AG04449 (cell line): Measurements from ENCODE around the gene STX18.

Source experiments
- CTCF ChIA-PET: fragments of 350-600 bp; formaldehyde crosslinking; extraction: SDS; loops from one replicate; lab custom pipeline; 2021; ENCODE audit warnings: antibody characterized with exemption; lab: Yijun Ruan, JAX
- POLR2A ChIA-PET: fragments of 400-600, 350-600 bp; formaldehyde crosslinking; extraction: SDS; loops from one replicate; lab custom pipeline; 2020; ENCODE audit warnings: antibody characterized with exemption, inconsistent platforms; lab: Yijun Ruan, JAX
- DNase-seq: peaks from one replicate; pipeline ENCODE4 v3.0.0-alpha.2; 2010; ENCODE audit warnings: low read depth, low spot score
- H3K4me3 ChIP-seq: 2 replicates; pipeline ENCODE4 v1.5.1; 2011; ENCODE audit warnings: low read depth, mild to moderate bottlenecking, control low read depth, low read length
- TF ChIP-seq, protein P1 (sequence below): IDR thresholded peaks from one replicate; pipeline ENCODE4 v1.5.1; 2011; ENCODE audit warnings: mild to moderate bottlenecking, moderate library complexity, low read length, control low read depth, inconsistent platforms; ENCODE audit not compliant: insufficient read depth; ENCODE audit errors: missing control alignments

The STX18 gene

DNA sequence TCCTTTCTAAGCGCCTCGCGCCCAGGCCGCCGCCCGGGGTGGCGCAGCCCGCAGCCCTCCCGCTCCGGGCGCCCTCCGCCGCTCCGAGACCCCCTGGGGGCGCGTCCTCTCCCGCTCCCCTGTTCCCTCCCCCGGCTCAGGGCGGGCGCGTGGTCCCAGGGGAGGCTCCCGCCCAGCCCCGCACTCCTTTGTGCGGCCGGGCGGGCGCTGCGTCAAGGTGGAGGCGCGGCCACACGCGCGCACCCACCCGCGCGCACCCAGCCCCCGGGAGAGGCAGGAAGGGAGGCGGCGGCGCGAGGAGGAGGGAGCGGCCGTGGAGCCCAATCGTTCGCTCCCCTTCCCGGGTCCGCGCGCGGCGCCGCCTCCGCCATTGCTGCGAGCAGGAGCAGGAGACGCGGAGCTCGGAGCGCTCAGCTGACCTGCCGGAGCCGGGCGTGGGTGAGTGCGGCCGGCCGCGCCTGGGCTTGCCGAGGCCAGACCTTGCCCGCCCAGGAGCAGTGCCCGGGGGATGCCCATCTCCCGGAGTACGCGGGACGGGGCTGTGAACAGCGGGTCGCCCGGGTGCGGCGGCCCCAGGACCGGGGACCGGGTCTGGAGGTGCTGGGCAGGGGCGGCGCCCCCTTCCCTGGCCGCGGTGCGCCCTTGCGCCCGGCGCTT is 155.0 kb downstream of the STX18 start, which contains the start of gene NSG1:
TSS of gene NSG1 (plus strand) at position 367 of the 657 bp plus-strand sequence. CDS start 528 bp downstream, outside the sequence.
- POLR2A ChIA-PET: no interaction called here
- H3K4me3 ChIP-seq: peak within 1 kb of the TSS; percentile 29
- no peak for DNase-seq
- CTCF ChIA-PET: interaction anchor here (0.8 kb wide), 1 partner anchor 9 kb away, joined by 3 read pairs; no protein-coding TSS in a partner anchor
- TF ChIP-seq, protein P1, sequence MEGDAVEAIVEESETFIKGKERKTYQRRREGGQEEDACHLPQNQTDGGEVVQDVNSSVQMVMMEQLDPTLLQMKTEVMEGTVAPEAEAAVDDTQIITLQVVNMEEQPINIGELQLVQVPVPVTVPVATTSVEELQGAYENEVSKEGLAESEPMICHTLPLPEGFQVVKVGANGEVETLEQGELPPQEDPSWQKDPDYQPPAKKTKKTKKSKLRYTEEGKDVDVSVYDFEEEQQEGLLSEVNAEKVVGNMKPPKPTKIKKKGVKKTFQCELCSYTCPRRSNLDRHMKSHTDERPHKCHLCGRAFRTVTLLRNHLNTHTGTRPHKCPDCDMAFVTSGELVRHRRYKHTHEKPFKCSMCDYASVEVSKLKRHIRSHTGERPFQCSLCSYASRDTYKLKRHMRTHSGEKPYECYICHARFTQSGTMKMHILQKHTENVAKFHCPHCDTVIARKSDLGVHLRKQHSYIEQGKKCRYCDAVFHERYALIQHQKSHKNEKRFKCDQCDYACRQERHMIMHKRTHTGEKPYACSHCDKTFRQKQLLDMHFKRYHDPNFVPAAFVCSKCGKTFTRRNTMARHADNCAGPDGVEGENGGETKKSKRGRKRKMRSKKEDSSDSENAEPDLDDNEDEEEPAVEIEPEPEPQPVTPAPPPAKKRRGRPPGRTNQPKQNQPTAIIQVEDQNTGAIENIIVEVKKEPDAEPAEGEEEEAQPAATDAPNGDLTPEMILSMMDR: no peak

DNA sequence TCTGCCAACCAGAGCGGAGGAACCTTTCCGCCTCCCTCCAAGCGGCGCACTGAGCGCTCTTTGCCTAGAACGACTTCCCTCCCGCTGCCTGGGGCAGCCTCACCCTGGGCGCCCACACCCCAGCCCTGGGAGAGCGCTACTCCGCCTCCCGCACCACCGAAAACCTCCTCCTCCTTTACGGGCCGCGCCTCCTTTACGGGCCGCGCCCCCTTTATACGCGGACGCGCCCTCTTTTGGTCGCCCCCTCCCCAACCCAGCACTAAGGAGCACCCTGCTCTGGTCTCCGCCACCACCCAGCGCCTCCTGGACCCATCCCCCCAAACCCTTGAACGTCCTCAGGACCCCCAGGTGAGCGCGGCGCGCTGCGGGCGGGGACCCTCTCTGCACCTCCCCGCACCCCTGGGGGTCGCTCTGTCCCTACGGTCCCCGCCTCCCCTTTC is 155.5 kb downstream of the STX18 start:
- TF ChIP-seq, protein P1: no peak
- no peak for DNase-seq
- no peak overlapping the region; the same call in 1 of the 2 replicates for H3K4me3 ChIP-seq
- POLR2A ChIA-PET: no interaction called here
- CTCF ChIA-PET: no interaction called here

DNA sequence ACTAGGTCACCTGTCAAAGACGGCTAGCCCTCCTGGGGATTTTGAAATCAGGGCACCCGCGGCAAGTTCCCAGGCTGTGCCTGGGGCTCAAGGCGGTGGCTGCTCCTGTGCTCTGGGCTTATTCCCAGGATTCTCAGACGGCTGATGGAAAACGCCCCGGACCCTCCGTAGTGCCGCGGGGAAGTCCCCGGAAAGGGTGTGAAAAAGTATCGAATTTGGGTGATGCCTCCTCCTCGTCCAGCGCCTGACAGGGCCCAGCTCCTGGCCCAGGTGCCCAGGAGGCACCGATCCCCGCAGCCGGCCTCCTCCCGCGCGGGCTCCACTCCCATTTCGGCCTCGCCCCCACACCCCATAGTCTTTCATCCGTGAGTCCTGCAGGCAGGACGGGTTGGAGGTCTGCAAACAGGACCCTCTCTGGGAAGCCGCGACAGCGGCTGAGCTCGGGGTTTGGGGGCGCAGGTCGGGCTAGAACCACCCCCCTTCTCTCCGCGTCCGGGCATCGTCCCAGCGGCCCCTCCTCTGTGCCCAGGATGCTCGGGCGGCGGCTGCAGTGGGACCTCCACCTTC is 156.0 kb downstream of the STX18 start:
- POLR2A ChIA-PET: no interaction called here
- H3K4me3 ChIP-seq: no peak overlapping the region
- TF ChIP-seq, protein P1: no peak
- no peak for DNase-seq
- CTCF ChIA-PET: no interaction called here

DNA sequence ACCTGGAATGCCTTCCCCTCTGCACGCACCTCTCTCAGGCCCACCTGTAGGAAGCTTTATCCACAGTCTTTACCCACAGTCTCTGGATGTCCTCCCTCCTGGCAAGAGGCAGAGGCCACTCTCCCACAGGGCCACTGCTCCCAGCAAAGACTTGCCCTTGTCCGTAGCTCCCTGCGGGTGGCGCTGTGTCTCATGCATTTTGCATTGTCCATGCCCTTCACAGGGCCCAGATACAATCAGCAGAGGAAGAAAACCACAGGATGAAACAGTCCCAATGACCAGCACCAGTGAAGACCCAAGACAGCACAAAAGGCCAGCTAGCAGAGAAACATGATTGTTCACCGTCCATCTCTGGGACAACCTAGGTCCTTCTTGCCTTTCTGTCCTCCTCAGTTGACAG is 157.0 kb downstream of the STX18 start:
- DNase-seq: no peak
- H3K4me3 ChIP-seq: no peak overlapping the region
- CTCF ChIA-PET: no interaction called here
- POLR2A ChIA-PET: no interaction called here
- TF ChIP-seq, protein P1: peak; percentile 3

DNA sequence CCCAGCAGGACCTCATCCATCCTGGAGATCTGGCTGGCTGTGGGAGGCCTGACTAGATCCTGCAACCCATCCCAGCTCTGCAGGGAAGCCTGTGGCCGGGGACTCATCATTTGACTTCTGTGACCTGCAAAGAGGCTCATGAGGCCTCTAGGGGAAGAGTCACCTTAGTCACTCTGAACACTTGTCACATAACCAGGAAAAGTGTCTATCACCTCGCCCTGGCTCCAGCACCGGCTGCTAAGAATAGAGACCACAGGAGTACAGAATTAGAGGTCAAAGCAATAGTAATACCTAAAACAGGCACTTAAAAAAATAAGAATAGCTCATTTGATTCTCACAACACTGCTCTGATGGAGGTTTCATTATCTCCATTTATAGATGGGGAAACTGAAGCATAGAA is 158.8 kb downstream of the STX18 start:
- no peak overlapping the region for H3K4me3 ChIP-seq
- DNase-seq: no peak
- ChIA-PET CTCF (no interaction called here), POLR2A (no interaction called here)
- TF ChIP-seq, protein P1: no peak

DNA sequence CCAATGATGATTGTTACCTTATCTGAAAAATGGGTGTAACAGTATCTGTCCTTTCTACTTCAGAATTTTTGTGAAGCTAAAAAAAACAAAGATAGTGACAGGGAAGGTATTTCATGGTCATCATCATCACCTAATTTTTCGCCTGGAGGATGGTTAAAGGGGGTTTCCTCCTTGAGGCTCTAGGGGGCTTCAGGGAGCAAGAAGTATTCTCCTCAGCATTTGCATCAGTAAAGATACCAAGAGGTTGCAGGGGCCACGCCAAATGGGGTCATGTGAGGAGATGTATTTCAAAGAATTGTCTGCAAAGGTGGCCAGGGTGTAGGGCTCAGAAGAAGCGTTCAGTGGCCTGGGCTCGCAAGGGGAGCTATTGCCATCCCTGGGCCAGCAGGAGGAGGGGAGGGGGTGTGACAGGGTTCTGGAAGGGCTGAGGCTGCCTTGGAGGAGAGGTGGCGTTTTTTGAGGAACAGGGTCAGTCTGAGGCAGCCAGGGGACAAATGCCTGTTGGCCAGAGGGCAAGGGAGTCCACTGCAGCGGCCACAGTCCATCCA is 162.2 kb downstream of the STX18 start:
- POLR2A ChIA-PET: no interaction called here
- TF ChIP-seq, protein P1: no peak
- CTCF ChIA-PET: no interaction called here
- H3K4me3 ChIP-seq: no peak overlapping the region
- no peak for DNase-seq
